H1 (cell line): Measurements from ENCODE around the gene IL17RE. TPM values are rescaled to one million over a fixed set of nuclear protein-coding genes. Genes with fewer than 3 reads are reported as not detected.

Source experiments
- CHD1 ChIP-seq: IDR thresholded peaks from 2 replicates; pipeline ENCODE4 v1.6.1; 2012; ENCODE audit warnings: low read depth, low read length, improper control_type of control experiment
- HDAC2 ChIP-seq, 2 experiments: fragments of 300-600 bp in 1 of 2; sonication (generic) in 1 of 2; IDR thresholded peaks; 2 replicates each; pipeline ENCODE4 v1.6.1; 2011 to 2012; ENCODE audit warnings: low read depth in 2 of 2, low read length in 2 of 2, mild to moderate bottlenecking in 2 of 2, moderate library complexity in 2 of 2, borderline replicate concordance in 1 of 2, inconsistent platforms in 1 of 2
- YY1 ChIP-seq: IDR thresholded peaks from 2 replicates; pipeline ENCODE4 v1.6.1; 2011; ENCODE audit warnings: low read depth, mild to moderate bottlenecking, low read length
- polyA plus RNA-seq, 7 experiments: library from polyadenylated mRNA; depleted of rRNA in 3 of 7; stranded (reverse) in 5 of 7; unstranded in 2 of 7; fragments of >200 nt in 5 of 7; fragments of 200-250 nt in 2 of 7; gene quantifications; 1 replicate in 5 of 7; 2 replicates in 1 of 7; 4 replicates in 1 of 7; pipeline versions ENCODE4 v1.2.1 to v1.2.3, GENCODE V29; 2011 to 2013; ENCODE audit warnings: missing spikeins in 2 of 7, mixed read lengths in 2 of 7
- total RNA-seq: library from RNA; stranded (reverse); fragmentation: NEBNext Ultra II Directional; extraction: Animal tissue kit (Norgen Biotek cat#: 25700); gene quantifications from 2 replicates; pipeline ENCODE4 v1.2.1, GENCODE V29; 2021

Gene IL17RE
- total and polyA plus RNA-seq, 2 of the 8 experiments (the other 6 are each of a cell fraction or from before 2014, with no cell fraction given), result 3.4 to 4.9 TPM

DNA sequence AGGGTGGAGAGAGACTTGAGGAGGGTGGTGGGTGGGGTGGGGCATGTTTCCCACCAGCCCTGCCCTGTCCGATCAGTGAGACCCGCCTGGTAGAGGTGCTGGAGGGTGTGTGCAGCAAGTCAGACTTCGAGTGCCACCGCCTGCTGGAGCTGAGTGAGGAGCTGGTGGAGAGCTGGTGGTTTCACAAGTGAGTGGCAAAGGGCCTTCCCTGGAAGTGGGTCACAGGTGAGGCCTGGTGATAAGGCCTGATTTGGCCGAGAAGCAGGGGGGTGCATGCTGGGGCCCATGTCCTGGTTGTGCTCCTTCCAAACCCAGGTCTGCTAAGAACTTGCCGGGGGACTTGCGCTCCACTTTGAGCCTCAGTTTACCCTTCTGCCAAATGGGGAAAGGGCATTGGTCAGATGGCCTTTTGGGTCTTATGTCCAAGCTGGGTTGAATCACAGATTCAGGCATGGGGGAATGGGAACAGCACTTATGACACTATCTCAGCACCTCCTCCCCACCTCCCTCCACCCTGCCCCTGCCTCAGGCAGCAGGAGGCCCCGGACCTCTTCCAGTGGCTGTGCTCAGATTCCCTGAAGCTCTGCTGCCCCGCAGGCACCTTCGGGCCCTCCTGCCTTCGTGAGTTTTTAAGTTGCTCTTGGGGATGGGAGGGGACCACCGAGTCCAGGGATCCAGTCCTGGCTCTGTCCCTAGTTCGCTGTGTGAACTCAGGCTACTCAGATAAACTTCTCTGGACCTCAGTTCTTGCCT, 35.0 kb downstream of the IL17RE start (continued):
- TF ChIP-seq YY1 (no peak), HDAC2 (IDR thresholded peaks at IDR 0.05; ENCODE audit: borderline replicate concordance in 1 of 2, low read depth in 2 of 2, low read length in 2 of 2) (no peak), CHD1 (no peak)
